HCT116 (cell line): ENCODE measurements around the gene RAET1E.

Experiments
- CTCF ChIP-seq, 3 experiments: fragments of 200-600 bp in 1 of 3; sonication (generic) in 1 of 3; IDR thresholded peaks in 2 of 3; conservative IDR thresholded peaks in 1 of 3; 2 replicates each; pipeline ENCODE4 v1.5.1; 2012 to 2017; ENCODE audit warnings: low read depth in 2 of 3, low read length in 2 of 3, antibody characterized with exemption in 1 of 3, borderline replicate concordance in 1 of 3, control low read depth in 1 of 3, mild to moderate bottlenecking in 1 of 3, mixed read lengths in 1 of 3, mixed run types in 1 of 3, moderate library complexity in 1 of 3; ENCODE audit not compliant: insufficient read depth in 1 of 3
- POLR2A ChIP-seq: IDR thresholded peaks from 2 replicates; pipeline ENCODE4 v1.7.0; 2011; ENCODE audit warnings: borderline replicate concordance; ENCODE audit not compliant: insufficient read depth, insufficient read length; ENCODE audit errors: extremely low read depth

DNA sequence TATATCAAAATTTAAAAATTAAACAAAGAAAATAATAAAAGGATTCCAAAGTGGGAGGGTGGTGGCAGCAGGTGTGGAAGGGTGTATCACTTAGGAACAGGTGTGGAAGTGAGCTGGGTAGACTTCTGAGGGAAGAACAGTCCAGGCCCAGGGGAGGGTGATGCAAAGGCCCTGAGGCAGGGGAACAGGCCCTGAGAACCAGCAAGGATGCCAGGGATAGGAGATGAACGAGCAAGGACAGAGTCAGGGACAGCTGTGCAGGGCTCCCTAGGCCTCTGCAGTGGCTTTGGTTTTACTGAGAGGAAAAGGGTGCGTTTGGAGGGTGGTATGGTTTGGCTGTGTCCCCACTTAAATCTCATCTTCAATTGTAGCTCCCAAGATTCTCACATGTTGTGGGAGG lies 9.4 kb upstream of the RAET1E start:
- TF ChIP-seq CTCF (IDR thresholded peaks at IDR 0.05 in 2 of 3, conservative IDR thresholded peaks at IDR 0.05 in 1 of 3; ENCODE audit: borderline replicate concordance in 1 of 3, insufficient read depth in 1 of 3, low read depth in 2 of 3, low read length in 2 of 3): no peak
- no peak for TF ChIP-seq POLR2A
